ENCODE results near the gene FGF8.

The FGF8 gene

GRCh38 chr10:101723176-101723575 lies 52.7 kb downstream of the FGF8 start:
- Histone ChIP-seq H3K27me3 (ENCODE audit: insufficient read depth, poor library complexity, severe bottlenecking) (peaks cover 3% of the 10 kb centered on the region), H3K27ac (replicated peaks) (no peak overlapping the region), H3K4me3 (replicated peaks; ENCODE audit: insufficient read depth, low read length) (no peak overlapping the region)
- DNase-seq (ENCODE audit: low read depth in 1 of 2, low spot score in 1 of 2): no peak
- TF ChIP-seq POLR2AphosphoS5 (IDR thresholded peaks at IDR 0.05; ENCODE audit: low read depth) (no peak), GABPA (IDR thresholded peaks at IDR 0.05; ENCODE audit: low read depth) (no peak), CTCF (IDR thresholded peaks at IDR 0.05; ENCODE audit: insufficient read depth, low read length) (no peak), REST (IDR thresholded peaks at IDR 0.05; ENCODE audit: insufficient replicate concordance, low read depth) (no peak), SPI1 (IDR thresholded peaks at IDR 0.05; ENCODE audit: borderline replicate concordance, low read depth) (no peak)

- no peak overlapping the region for H3K4me3 ChIP-seq (replicated peaks; ENCODE audit: insufficient read depth, low read length)
- TF ChIP-seq SPI1 (IDR thresholded peaks at IDR 0.05; ENCODE audit: borderline replicate concordance, low read depth): no peak
- TF ChIP-seq POLR2AphosphoS5 (IDR thresholded peaks at IDR 0.05; ENCODE audit: low read depth): no peak
- no peak for TF ChIP-seq REST (IDR thresholded peaks at IDR 0.05; ENCODE audit: insufficient replicate concordance, low read depth)
- no peak for TF ChIP-seq CTCF (IDR thresholded peaks at IDR 0.05; ENCODE audit: insufficient read depth, low read length)
- TF ChIP-seq GABPA (IDR thresholded peaks at IDR 0.05; ENCODE audit: low read depth): no peak
- no peak overlapping the region for H3K27ac ChIP-seq (replicated peaks)
- no peak for DNase-seq (ENCODE audit: low read depth in 1 of 2, low spot score in 1 of 2)
- peaks cover 3% of the 10 kb centered on the region for H3K27me3 ChIP-seq (ENCODE audit: insufficient read depth, poor library complexity, severe bottlenecking)
Measured at GRCh38 chr10:101721806-101722205, 54.1 kb downstream of the FGF8 start.

- DNase-seq (ENCODE audit: low read depth in 1 of 2, low spot score in 1 of 2): no peak
- Histone ChIP-seq H3K4me3 (replicated peaks; ENCODE audit: insufficient read depth, low read length) (no peak overlapping the region), H3K27ac (replicated peaks) (no peak overlapping the region), H3K27me3 (ENCODE audit: insufficient read depth, poor library complexity, severe bottlenecking) (peaks cover 3% of the 10 kb centered on the region)
- TF ChIP-seq GABPA (IDR thresholded peaks at IDR 0.05; ENCODE audit: low read depth) (no peak), CTCF (IDR thresholded peaks at IDR 0.05; ENCODE audit: insufficient read depth, low read length) (no peak), POLR2AphosphoS5 (IDR thresholded peaks at IDR 0.05; ENCODE audit: low read depth) (no peak), SPI1 (IDR thresholded peaks at IDR 0.05; ENCODE audit: borderline replicate concordance, low read depth) (no peak), REST (IDR thresholded peaks at IDR 0.05; ENCODE audit: insufficient replicate concordance, low read depth) (no peak)
Measured at GRCh38 chr10:101720606-101721230, 55.2 kb downstream of the FGF8 start.

All from HL-60 (cell line).